Thymus (tissue), 11 donors: ENCODE measurements around the gene ULBP2. TPM values are rescaled to one million over a fixed set of nuclear protein-coding genes. Genes with fewer than 3 reads are reported as not detected.
"Not testable (repeated sequence)": the region's sequence is repeated elsewhere in the genome, so short reads cannot be mapped to it uniquely, and the experiment has no call there.

ENCODE experiments used
- DNase-seq, 9 donors: peaks; one replicate each; pipeline ENCODE4 v3.0.0-alpha.2; 2013; ENCODE audit warnings: low spot score in 9 of 9, low read depth in 6 of 9, missing footprints in 1 of 9
- H3K27ac ChIP-seq, 2 donors: one replicate each; pipeline ENCODE4 v1.5.1; 2013; ENCODE audit warnings: control low read depth in 1 of 2, low read depth in 1 of 2, low read length in 1 of 2, mild to moderate bottlenecking in 1 of 2, moderate library complexity in 1 of 2
- H3K27me3 ChIP-seq, 2 donors: one replicate each; pipeline ENCODE4 v1.5.1; 2013; ENCODE audit warnings: low read length in 1 of 2; ENCODE audit not compliant: control insufficient read depth in 2 of 2, insufficient read depth in 1 of 2
- H3K36me3 ChIP-seq, 2 donors: one replicate each; pipeline ENCODE4 v1.5.1; 2013; ENCODE audit warnings: low read length in 1 of 2, mild to moderate bottlenecking in 1 of 2, moderate library complexity in 1 of 2; ENCODE audit not compliant: control insufficient read depth in 2 of 2, insufficient read depth in 2 of 2
- H3K4me1 ChIP-seq, 2 donors: one replicate each; pipeline ENCODE4 v1.5.1; 2013; ENCODE audit warnings: low read length in 2 of 2; ENCODE audit not compliant: control insufficient read depth in 2 of 2, insufficient read depth in 2 of 2
- H3K4me3 ChIP-seq, 2 donors: one replicate each; pipeline ENCODE4 v1.5.1; 2013; ENCODE audit warnings: low read length in 2 of 2, control low read depth in 1 of 2, mild to moderate bottlenecking in 1 of 2
- H3K9me3 ChIP-seq, 2 donors: one replicate each; pipeline ENCODE4 v1.5.1; 2013; ENCODE audit warnings: low read length in 1 of 2, mild to moderate bottlenecking in 1 of 2; ENCODE audit not compliant: control insufficient read depth in 2 of 2, insufficient read depth in 1 of 2
- WGBS: extraction: QIAGEN DNeasy Blood & Tissue Kit; methylation state at CpG from one replicate; pipeline ENCODE4 v1.1.7; 2013; 5-methylcytosine and 5-hydroxymethylcytosine counted together
- polyA plus RNA-seq: library from polyadenylated mRNA; stranded (reverse); fragments of 200-250 nt; gene quantifications from one replicate; pipeline ENCODE4 v1.2.3, GENCODE V29; 2013
- total RNA-seq: library from RNA; stranded (reverse); fragments of 120-200 nt; gene quantifications from one replicate; pipeline ENCODE4 v1.2.4, GENCODE V29; 2013
- donor health status: healthy.

Gene ULBP2
- total and polyA plus RNA-seq, 2 donors, result 0.66 to 2.3 TPM

DNA sequence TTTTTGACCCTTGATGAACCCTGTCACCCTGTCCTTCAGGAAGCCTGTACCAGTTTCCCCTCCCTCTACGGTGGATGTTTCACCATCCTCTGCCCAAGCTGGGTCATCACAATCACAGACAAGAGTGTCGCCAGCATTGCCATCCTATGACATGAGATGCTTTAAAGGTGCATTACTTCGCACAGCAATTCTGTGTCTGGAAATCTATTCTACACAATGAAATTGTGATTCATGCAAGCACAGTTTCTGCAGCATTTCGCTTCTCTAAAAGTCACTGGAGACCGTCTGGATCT, 2.5 kb upstream of the ULBP2 start:
- Histone ChIP-seq H3K27me3 (peaks cover 58 to 91% of the 10 kb centered on the region in 2 donors), H3K4me1 (peaks cover 12 to 29% of the 10 kb centered on the region in 2 donors), H3K27ac (no peak overlapping the region), H3K36me3 (no peaks in the 10 kb centered on the region), H3K4me3 (no peak overlapping the region), H3K9me3 (peaks cover 0 to 8% of the 10 kb centered on the region in 2 donors)
- DNase-seq, result no peak
- WGBS, result 25% methylated on average over 5 of the region's 5 CpGs

- WGBS, result 15% methylated on average over 6 of the region's 6 CpGs
- Histone ChIP-seq H3K4me3 (no peak overlapping the region), H3K27ac (no peak overlapping the region), H3K27me3 (peaks cover 58 to 83% of the 10 kb centered on the region in 2 donors), H3K36me3 (no peaks in the 10 kb centered on the region), H3K9me3 (peaks cover 0 to 8% of the 10 kb centered on the region in 2 donors), H3K4me1 (peaks cover 12 to 29% of the 10 kb centered on the region in 2 donors)
- DNase-seq, result no peak
These were observed 1.7 kb upstream of the ULBP2 start for GRCh38 chr6:149939909-149940671.

GRCh38 chr6:149940672-149940982, 1.2 kb upstream of the ULBP2 start:
- Histone ChIP-seq H3K4me1 (peaks cover 12 to 29% of the 10 kb centered on the region in 2 donors), H3K27ac (no peak overlapping the region), H3K36me3 (no peaks in the 10 kb centered on the region), H3K4me3 (no peak overlapping the region), H3K27me3 (peaks cover 55 to 78% of the 10 kb centered on the region in 2 donors), H3K9me3 (peaks cover 0 to 8% of the 10 kb centered on the region in 2 donors)
- 27% methylated on average over 6 of the region's 6 CpGs for WGBS
- DNase-seq, result no peak

- WGBS, result 29% methylated on average over 13 of the region's 13 CpGs
- Histone ChIP-seq H3K27ac (no peak overlapping the region), H3K27me3 (peaks cover 41 to 66% of the 10 kb centered on the region in 2 donors), H3K36me3 (no peaks in the 10 kb centered on the region), H3K9me3 (peaks cover 0 to 8% of the 10 kb centered on the region in 2 donors), H3K4me1 (peaks cover 12 to 29% of the 10 kb centered on the region in 2 donors), H3K4me3 (peak overlapping the region; percentile 55 to 67)
- DNase-seq, result no peak
These were observed 631 bp downstream of the ULBP2 start for GRCh38 chr6:149942461-149942829.

DNA sequence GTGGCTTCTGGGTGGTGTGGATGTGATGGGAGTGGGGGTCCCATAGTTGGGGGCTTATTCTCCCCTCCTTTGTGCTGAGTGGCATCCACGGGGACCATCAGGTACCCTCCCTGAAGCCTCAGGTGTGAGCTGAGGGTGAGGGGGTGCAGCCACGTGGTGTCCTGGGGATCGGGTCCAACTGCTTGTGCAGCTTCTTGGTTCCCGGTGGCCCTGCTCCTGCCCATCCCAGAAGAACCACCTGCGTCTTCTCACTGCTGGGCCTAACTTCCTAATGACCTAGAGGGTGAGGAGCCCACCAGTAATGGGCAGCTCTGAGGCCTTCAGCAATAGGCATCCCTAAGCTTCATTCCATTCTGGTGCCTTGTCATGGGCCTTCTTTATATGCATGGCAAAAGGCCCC, 1.5 kb downstream of the ULBP2 start:
- Histone ChIP-seq H3K27me3 (peaks cover 37 to 63% of the 10 kb centered on the region in 2 donors), H3K4me1 (peaks cover 11 to 25% of the 10 kb centered on the region in 2 donors)
- H3K4me3 ChIP-seq, H3K9me3 ChIP-seq, H3K36me3 ChIP-seq, H3K27ac ChIP-seq, DNase-seq: not testable (repeated sequence)
- 85% methylated on average over 5 of the region's 5 CpGs for WGBS

- H3K27ac ChIP-seq, DNase-seq, H3K36me3 ChIP-seq, H3K9me3 ChIP-seq, H3K4me3 ChIP-seq: not testable (repeated sequence)
- WGBS, result 85% methylated on average over 5 of the region's 6 CpGs
- H3K27me3 ChIP-seq, result peaks cover 18 to 61% of the 10 kb centered on the region in 2 donors
- H3K4me1 ChIP-seq, result peaks cover 8 to 16% of the 10 kb centered on the region in 2 donors
These were observed 3.5 kb downstream of the ULBP2 start for GRCh38 chr6:149945276-149945675.

GRCh38 chr6:149946631-149947030, 4.8 kb downstream of the ULBP2 start:
- not testable (repeated sequence) for DNase-seq, H3K27ac ChIP-seq, H3K4me1 ChIP-seq, H3K4me3 ChIP-seq, H3K9me3 ChIP-seq, H3K36me3 ChIP-seq
- H3K27me3 ChIP-seq, result peaks cover 9 to 61% of the 10 kb centered on the region in 2 donors
- 63% methylated on average over 7 of the region's 7 CpGs for WGBS

DNA sequence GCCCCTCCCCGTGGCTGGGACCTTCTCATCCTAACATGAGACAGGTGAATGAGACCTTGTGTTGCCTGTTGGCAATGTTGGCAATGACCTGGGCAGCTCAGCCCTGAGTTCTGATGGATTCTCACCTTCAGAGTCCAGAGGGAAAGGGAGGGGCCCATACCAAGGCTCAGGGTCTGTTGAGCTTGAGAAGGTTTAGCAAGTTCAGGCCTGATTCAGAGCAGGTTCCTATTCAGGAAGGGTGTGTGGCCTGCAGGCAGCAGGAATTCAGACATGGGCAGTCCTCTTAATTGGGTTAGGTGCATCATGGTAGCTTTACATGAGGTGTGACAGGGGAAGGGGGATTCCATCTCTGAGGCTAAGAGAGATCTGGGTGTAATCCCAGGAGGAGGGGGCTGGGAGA, 5.7 kb downstream of the ULBP2 start:
- H3K9me3 ChIP-seq, H3K27ac ChIP-seq, H3K36me3 ChIP-seq, H3K4me1 ChIP-seq, H3K4me3 ChIP-seq, DNase-seq: not testable (repeated sequence)
- no CpG with 5 or more reads among the region's 1 CpG for WGBS
- H3K27me3 ChIP-seq, result peaks cover 15 to 61% of the 10 kb centered on the region in 2 donors

DNA sequence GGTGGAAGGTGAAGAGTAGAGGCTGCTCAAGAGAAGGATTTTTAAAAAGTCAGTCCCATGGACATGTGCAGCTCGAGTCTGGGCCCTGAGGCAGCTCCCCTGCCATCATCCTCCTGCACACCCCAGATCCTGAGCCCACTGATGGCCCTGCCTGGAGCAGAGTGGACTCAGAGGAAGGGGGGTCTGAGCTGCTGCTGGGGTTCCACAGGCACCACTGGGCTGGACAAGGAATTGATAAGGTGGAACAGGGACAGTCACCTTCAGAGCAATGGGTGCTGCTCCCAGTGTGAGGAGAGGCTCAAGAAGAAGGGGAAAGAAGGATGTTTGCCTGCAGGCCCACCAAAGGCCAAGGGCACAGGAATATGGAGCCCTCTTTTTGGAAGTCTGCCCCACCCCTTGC, 6.2 kb downstream of the ULBP2 start:
- no peak overlapping the region for H3K4me3 ChIP-seq
- H3K9me3 ChIP-seq, result no peaks in the 10 kb centered on the region
- H3K27me3 ChIP-seq, result peaks cover 18 to 61% of the 10 kb centered on the region in 2 donors
- H3K36me3 ChIP-seq, result no peaks in the 10 kb centered on the region
- H3K27ac ChIP-seq, result no peak overlapping the region
- H3K4me1 ChIP-seq, result no peaks in the 10 kb centered on the region
- WGBS, result 79% methylated on average over 1 of the region's 1 CpG
- no peak for DNase-seq
